ENCODE measurements around the gene FOSL1.
A peak's percentile ranks its signal among the peaks of the same experiment; 100 is the strongest.

Gene FOSL1

GRCh38 chr11:65866509-65867283, 33.5 kb downstream of the FOSL1 start:
- H4K5ac ChIP-seq (ENCODE audit: low read length), result no peak overlapping the region
- H3K56ac ChIP-seq (ENCODE audit: low read length), result peak overlapping the region; percentile 15
- H2BK120ac ChIP-seq (ENCODE audit: low read depth, low read length), result no peak overlapping the region
- peaks cover 8% of the 10 kb centered on the region for H3K79me1 ChIP-seq (ENCODE audit: low read length)
- no peak for DNase-seq
- H3K27me3 ChIP-seq (ENCODE audit: insufficient read depth, low read length, poor library complexity), result no peaks in the 10 kb centered on the region
- H3K4me1 ChIP-seq (ENCODE audit: control insufficient read depth, low read depth, low read length), result no peaks in the 10 kb centered on the region
- H3K36me3 ChIP-seq (ENCODE audit: control insufficient read depth, insufficient read depth, low read length), result peaks cover 10% of the 10 kb centered on the region
- no CpG with 5 or more reads among the region's 21 CpGs for WGBS (ENCODE audit: extremely low coverage, insufficient coverage, low lambda C conversion rate)
- no peak overlapping the region for H3K4ac ChIP-seq (ENCODE audit: low read depth, low read length)
- H3K27ac ChIP-seq (ENCODE audit: low read depth, low read length), result peak overlapping the region; percentile 14
- H3K4me2 ChIP-seq (ENCODE audit: low read length), result no peak overlapping the region
- H2AK5ac ChIP-seq (ENCODE audit: low read length), result no peak overlapping the region
- H3K23ac ChIP-seq (ENCODE audit: low read length), result no peak overlapping the region
- H2BK15ac ChIP-seq (replicated peaks; ENCODE audit: low read depth), result no peak overlapping the region
- H3K79me2 ChIP-seq (ENCODE audit: control insufficient read depth, insufficient read depth, low read length), result peaks cover 2% of the 10 kb centered on the region
- no peak overlapping the region for H3K9ac ChIP-seq (ENCODE audit: low read length)
- no peak overlapping the region for H3K18ac ChIP-seq (ENCODE audit: low read length)
- H3K4me3 ChIP-seq (ENCODE audit: low read length), result no peak overlapping the region
- no peak overlapping the region for H2BK5ac ChIP-seq (ENCODE audit: low read length)
- H4K8ac ChIP-seq (ENCODE audit: low read depth, low read length), result no peak overlapping the region

- Histone ChIP-seq H3K18ac (ENCODE audit: low read length) (no peak overlapping the region), H3K27ac (ENCODE audit: low read depth, low read length) (no peak overlapping the region), H2BK5ac (ENCODE audit: low read length) (no peak overlapping the region), H3K27me3 (ENCODE audit: insufficient read depth, low read length, poor library complexity) (no peaks in the 10 kb centered on the region), H3K36me3 (ENCODE audit: control insufficient read depth, insufficient read depth, low read length) (peaks cover 10% of the 10 kb centered on the region), H3K4ac (ENCODE audit: low read depth, low read length) (no peak overlapping the region), H3K23ac (ENCODE audit: low read length) (no peak overlapping the region), H2BK15ac (replicated peaks; ENCODE audit: low read depth) (no peak overlapping the region), H3K9ac (ENCODE audit: low read length) (no peak overlapping the region), H4K5ac (ENCODE audit: low read length) (no peak overlapping the region), H3K4me1 (ENCODE audit: control insufficient read depth, low read depth, low read length) (no peaks in the 10 kb centered on the region), H2AK5ac (ENCODE audit: low read length) (no peak overlapping the region), H4K8ac (ENCODE audit: low read depth, low read length) (no peak overlapping the region), H3K79me2 (ENCODE audit: control insufficient read depth, insufficient read depth, low read length) (peaks cover 9% of the 10 kb centered on the region), H3K79me1 (ENCODE audit: low read length) (peaks cover 16% of the 10 kb centered on the region), H3K4me3 (ENCODE audit: low read length) (no peak overlapping the region), H3K4me2 (ENCODE audit: low read length) (no peak overlapping the region), H2BK120ac (ENCODE audit: low read depth, low read length) (no peak overlapping the region), H3K56ac (ENCODE audit: low read length) (no peak overlapping the region)
- DNase-seq, result no peak
- WGBS (ENCODE audit: extremely low coverage, insufficient coverage, low lambda C conversion rate), result no CpG with 5 or more reads among the region's 9 CpGs
Measured at GRCh38 chr11:65865550-65866172, 34.5 kb downstream of the FOSL1 start.

GRCh38 chr11:65864706-65865471, 35.3 kb downstream of the FOSL1 start:
- Histone ChIP-seq H3K4me2 (ENCODE audit: low read length) (no peak overlapping the region), H4K5ac (ENCODE audit: low read length) (no peak overlapping the region), H3K27ac (ENCODE audit: low read depth, low read length) (no peak overlapping the region), H2AK5ac (ENCODE audit: low read length) (no peak overlapping the region), H3K23ac (ENCODE audit: low read length) (no peak overlapping the region), H3K79me1 (ENCODE audit: low read length) (peaks cover 16% of the 10 kb centered on the region), H3K4me3 (ENCODE audit: low read length) (no peak overlapping the region), H2BK5ac (ENCODE audit: low read length) (no peak overlapping the region), H3K56ac (ENCODE audit: low read length) (no peak overlapping the region), H3K4ac (ENCODE audit: low read depth, low read length) (no peak overlapping the region), H2BK15ac (replicated peaks; ENCODE audit: low read depth) (no peak overlapping the region), H3K18ac (ENCODE audit: low read length) (no peak overlapping the region), H3K27me3 (ENCODE audit: insufficient read depth, low read length, poor library complexity) (no peaks in the 10 kb centered on the region), H2BK120ac (ENCODE audit: low read depth, low read length) (no peak overlapping the region), H3K36me3 (ENCODE audit: control insufficient read depth, insufficient read depth, low read length) (peaks cover 10% of the 10 kb centered on the region), H3K9ac (ENCODE audit: low read length) (no peak overlapping the region), H3K79me2 (ENCODE audit: control insufficient read depth, insufficient read depth, low read length) (peaks cover 9% of the 10 kb centered on the region), H4K8ac (ENCODE audit: low read depth, low read length) (no peak overlapping the region), H3K4me1 (ENCODE audit: control insufficient read depth, low read depth, low read length) (no peaks in the 10 kb centered on the region)
- DNase-seq, result no peak
- WGBS (ENCODE audit: extremely low coverage, insufficient coverage, low lambda C conversion rate), result no CpG with 5 or more reads among the region's 18 CpGs

GRCh38 chr11:65863889-65864705, 36.1 kb downstream of the FOSL1 start:
- Histone ChIP-seq H2AK5ac (ENCODE audit: low read length) (no peak overlapping the region), H3K4me3 (ENCODE audit: low read length) (no peak overlapping the region), H2BK5ac (ENCODE audit: low read length) (no peak overlapping the region), H3K23ac (ENCODE audit: low read length) (no peak overlapping the region), H4K8ac (ENCODE audit: low read depth, low read length) (no peak overlapping the region), H3K36me3 (ENCODE audit: control insufficient read depth, insufficient read depth, low read length) (peaks cover 10% of the 10 kb centered on the region), H3K18ac (ENCODE audit: low read length) (no peak overlapping the region), H3K27me3 (ENCODE audit: insufficient read depth, low read length, poor library complexity) (no peaks in the 10 kb centered on the region), H2BK120ac (ENCODE audit: low read depth, low read length) (no peak overlapping the region), H3K56ac (ENCODE audit: low read length) (no peak overlapping the region), H3K4me1 (ENCODE audit: control insufficient read depth, low read depth, low read length) (no peaks in the 10 kb centered on the region), H3K79me2 (ENCODE audit: control insufficient read depth, insufficient read depth, low read length) (peaks cover 9% of the 10 kb centered on the region), H3K9ac (ENCODE audit: low read length) (no peak overlapping the region), H3K27ac (ENCODE audit: low read depth, low read length) (no peak overlapping the region), H3K79me1 (ENCODE audit: low read length) (peaks cover 16% of the 10 kb centered on the region), H2BK15ac (replicated peaks; ENCODE audit: low read depth) (no peak overlapping the region), H4K5ac (ENCODE audit: low read length) (no peak overlapping the region), H3K4ac (ENCODE audit: low read depth, low read length) (no peak overlapping the region), H3K4me2 (ENCODE audit: low read length) (no peak overlapping the region)
- DNase-seq, result no peak
- no CpG with 5 or more reads among the region's 12 CpGs for WGBS (ENCODE audit: extremely low coverage, insufficient coverage, low lambda C conversion rate)

- Histone ChIP-seq H3K23ac (ENCODE audit: low read length) (no peak overlapping the region), H3K18ac (ENCODE audit: low read length) (no peak overlapping the region), H3K9ac (ENCODE audit: low read length) (no peak overlapping the region), H3K79me2 (ENCODE audit: control insufficient read depth, insufficient read depth, low read length) (peaks cover 9% of the 10 kb centered on the region), H3K4me2 (ENCODE audit: low read length) (no peak overlapping the region), H3K27me3 (ENCODE audit: insufficient read depth, low read length, poor library complexity) (no peaks in the 10 kb centered on the region), H3K4ac (ENCODE audit: low read depth, low read length) (no peak overlapping the region), H4K5ac (ENCODE audit: low read length) (no peak overlapping the region), H3K4me3 (ENCODE audit: low read length) (no peak overlapping the region), H4K8ac (ENCODE audit: low read depth, low read length) (no peak overlapping the region), H3K4me1 (ENCODE audit: control insufficient read depth, low read depth, low read length) (no peaks in the 10 kb centered on the region), H3K56ac (ENCODE audit: low read length) (peak overlapping the region; percentile 3), H3K79me1 (ENCODE audit: low read length) (peaks cover 16% of the 10 kb centered on the region), H3K27ac (ENCODE audit: low read depth, low read length) (no peak overlapping the region), H2BK120ac (ENCODE audit: low read depth, low read length) (no peak overlapping the region), H2AK5ac (ENCODE audit: low read length) (no peak overlapping the region), H2BK5ac (ENCODE audit: low read length) (no peak overlapping the region), H2BK15ac (replicated peaks; ENCODE audit: low read depth) (no peak overlapping the region), H3K36me3 (ENCODE audit: control insufficient read depth, insufficient read depth, low read length) (peaks cover 10% of the 10 kb centered on the region)
- no CpG with 5 or more reads among the region's 24 CpGs for WGBS (ENCODE audit: extremely low coverage, insufficient coverage, low lambda C conversion rate)
- no peak for DNase-seq
Measured at GRCh38 chr11:65862941-65863888, 37.0 kb downstream of the FOSL1 start.

All from mesendoderm (in vitro differentiated cells).